AG04450 (cell line): ENCODE measurements around the gene PRADC1. TPM values are rescaled to one million over a fixed set of nuclear protein-coding genes. Genes with fewer than 3 reads are reported as not detected.
A peak's percentile ranks its signal among the peaks of the same experiment; 100 is the strongest.

Experiments used
- CTCF ChIA-PET: fragments of 300-600, 350-600 bp; formaldehyde crosslinking; extraction: SDS; loops from one replicate; lab custom pipeline; 2022; ENCODE audit warnings: antibody characterized with exemption, inconsistent platforms; lab: Charles Lee
- POLR2A ChIA-PET: fragments of 350-600 bp; formaldehyde crosslinking; extraction: SDS; loops from one replicate; lab custom pipeline; 2021; ENCODE audit warnings: antibody characterized with exemption, inconsistent platforms; lab: Yijun Ruan, JAX
- DNase-seq: peaks from one replicate; pipeline ENCODE4 v3.0.0-alpha.2; 2011; ENCODE audit warnings: low read depth, low spot score
- H3K27ac ChIP-seq: one replicate; pipeline ENCODE4 v1.5.1; 2012; ENCODE audit warnings: low read depth, low read length, control low read depth
- H3K27me3 ChIP-seq: one replicate; pipeline ENCODE4 v1.6.0; 2012; ENCODE audit warnings: low read length; ENCODE audit not compliant: control insufficient read depth, insufficient read depth
- H3K4me3 ChIP-seq: 2 replicates; pipeline ENCODE4 v1.5.1; 2011; ENCODE audit warnings: mild to moderate bottlenecking, low read depth, low read length, control low read depth
- H3K9me3 ChIP-seq: 2 replicates; pipeline ENCODE4 v1.5.1; 2012; ENCODE audit warnings: low read length; ENCODE audit not compliant: control insufficient read depth, insufficient read depth
- polyA plus RNA-seq: library from polyadenylated mRNA; depleted of rRNA; stranded (reverse); fragments of >200 nt; gene quantifications from 2 replicates; pipeline ENCODE4 v1.2.3, GENCODE V29; 2011
- TF ChIP-seq, protein P1 (sequence below): IDR thresholded peaks from 2 replicates; pipeline ENCODE4 v1.5.1; 2011; ENCODE audit warnings: low read depth, low read length, control low read depth, inconsistent platforms

The PRADC1 gene
- polyA plus RNA-seq, 1 experiment: 11.6 TPM

DNA sequence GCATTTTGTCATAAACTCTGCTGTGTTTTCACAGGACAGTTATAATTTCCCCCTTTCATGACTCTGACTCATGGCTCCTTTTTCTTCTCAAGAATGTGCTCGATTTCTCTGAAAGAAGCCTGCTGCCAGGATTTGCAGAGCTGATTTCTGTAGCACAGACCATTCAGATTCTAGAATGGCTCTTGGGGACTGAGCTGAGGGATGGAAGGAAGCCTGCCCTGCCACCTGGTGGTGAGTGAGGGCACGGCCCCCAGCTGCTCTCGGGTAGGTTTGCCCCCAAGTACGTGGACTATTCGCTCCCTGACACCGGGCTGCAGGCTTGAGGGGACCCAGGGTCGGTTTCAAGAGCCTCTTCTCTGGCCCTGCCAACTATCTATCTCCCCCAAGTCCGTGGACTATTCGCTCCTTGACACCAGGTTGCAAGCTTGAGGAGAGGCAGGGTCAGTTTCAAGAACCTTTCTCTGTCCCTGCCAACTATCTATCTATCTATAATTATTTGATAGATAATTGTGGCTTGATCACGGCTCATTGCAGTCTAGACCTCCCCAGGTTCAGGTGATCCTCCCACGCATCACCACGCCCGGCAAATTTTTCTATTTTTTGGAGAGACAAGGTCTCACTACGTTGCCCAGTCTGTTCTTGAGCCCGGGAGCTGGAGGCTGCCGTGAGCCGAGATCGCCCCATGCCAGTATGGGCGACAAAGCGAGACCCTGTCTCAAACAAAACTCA lies 20.4 kb downstream of the PRADC1 start:
- Histone ChIP-seq H3K9me3 (no peaks in the 10 kb centered on the region), H3K27ac (no peak overlapping the region), H3K27me3 (peaks cover 4% of the 10 kb centered on the region), H3K4me3 (no peak overlapping the region)
- ChIA-PET POLR2A (interaction anchor here (1.0 to 1.8 kb wide), 5 partner anchors 9 to 35 kb away, joined by 3 to 7 read pairs (median 3); partner anchors contain the start of genes CCT7 and PRADC1), CTCF (interaction anchor here (0.6 to 4.3 kb wide), 34 partner anchors 8 to 325 kb away, joined by 3 to 45 read pairs (median 4); partner anchors contain the start of genes NOTO and PRADC1)
- DNase-seq: peak; percentile 55
- TF ChIP-seq, protein P1, sequence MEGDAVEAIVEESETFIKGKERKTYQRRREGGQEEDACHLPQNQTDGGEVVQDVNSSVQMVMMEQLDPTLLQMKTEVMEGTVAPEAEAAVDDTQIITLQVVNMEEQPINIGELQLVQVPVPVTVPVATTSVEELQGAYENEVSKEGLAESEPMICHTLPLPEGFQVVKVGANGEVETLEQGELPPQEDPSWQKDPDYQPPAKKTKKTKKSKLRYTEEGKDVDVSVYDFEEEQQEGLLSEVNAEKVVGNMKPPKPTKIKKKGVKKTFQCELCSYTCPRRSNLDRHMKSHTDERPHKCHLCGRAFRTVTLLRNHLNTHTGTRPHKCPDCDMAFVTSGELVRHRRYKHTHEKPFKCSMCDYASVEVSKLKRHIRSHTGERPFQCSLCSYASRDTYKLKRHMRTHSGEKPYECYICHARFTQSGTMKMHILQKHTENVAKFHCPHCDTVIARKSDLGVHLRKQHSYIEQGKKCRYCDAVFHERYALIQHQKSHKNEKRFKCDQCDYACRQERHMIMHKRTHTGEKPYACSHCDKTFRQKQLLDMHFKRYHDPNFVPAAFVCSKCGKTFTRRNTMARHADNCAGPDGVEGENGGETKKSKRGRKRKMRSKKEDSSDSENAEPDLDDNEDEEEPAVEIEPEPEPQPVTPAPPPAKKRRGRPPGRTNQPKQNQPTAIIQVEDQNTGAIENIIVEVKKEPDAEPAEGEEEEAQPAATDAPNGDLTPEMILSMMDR: peak; percentile 90

- TF ChIP-seq, protein P1: no peak
- ChIA-PET POLR2A (interaction anchor here (1.0 to 1.8 kb wide), 5 partner anchors 9 to 35 kb away, joined by 3 to 7 read pairs (median 3); partner anchors contain the start of genes CCT7 and PRADC1), CTCF (interaction anchor here (0.6 to 4.3 kb wide), 28 partner anchors 9 to 324 kb away, joined by 3 to 45 read pairs (median 5); partner anchors contain the start of genes NOTO and PRADC1)
- no peak overlapping the region for H3K4me3 ChIP-seq
- H3K27me3 ChIP-seq: peaks cover 4% of the 10 kb centered on the region
- no peaks in the 10 kb centered on the region for H3K9me3 ChIP-seq
- DNase-seq: no peak
- H3K27ac ChIP-seq: no peak overlapping the region
Measured at GRCh38 chr2:73212098-73212447, 21.0 kb downstream of the PRADC1 start.

- ChIA-PET CTCF (interaction anchor here (1.2 to 4.3 kb wide), 5 partner anchors 31 to 318 kb away, joined by 3 to 45 read pairs (median 5); no protein-coding TSS in a partner anchor), POLR2A (interaction anchor here (0.6 kb wide), 1 partner anchor 23 kb away, joined by 3 read pairs; the partner anchor contains the start of gene CCT7)
- Histone ChIP-seq H3K9me3 (no peaks in the 10 kb centered on the region), H3K27ac (no peak overlapping the region), H3K4me3 (no peak overlapping the region), H3K27me3 (peaks cover 10% of the 10 kb centered on the region)
- no peak for DNase-seq
- TF ChIP-seq, protein P1: no peak
Measured at GRCh38 chr2:73210696-73211095, 22.3 kb downstream of the PRADC1 start.

DNA sequence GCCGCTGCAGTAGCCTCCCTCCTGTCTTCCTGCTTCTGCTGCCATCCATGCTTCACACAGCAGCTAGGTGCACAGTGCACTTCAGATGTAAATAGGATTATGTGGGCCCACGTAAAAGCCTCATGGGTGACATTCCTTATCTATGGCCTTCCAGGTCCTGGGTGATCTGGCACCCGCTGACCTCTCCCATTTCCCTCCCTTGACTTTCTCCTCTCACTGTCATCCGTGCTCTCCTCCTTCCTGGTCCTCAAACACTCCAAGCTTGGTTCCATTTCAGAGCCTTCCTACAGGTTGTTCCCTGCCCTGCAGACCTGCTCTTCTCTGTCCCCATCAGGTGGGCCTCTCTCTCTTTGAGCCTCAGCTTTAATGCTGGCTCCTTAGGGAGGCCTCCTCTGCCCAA lies 23.0 kb downstream of the PRADC1 start:
- Histone ChIP-seq H3K9me3 (no peaks in the 10 kb centered on the region), H3K27ac (no peak overlapping the region), H3K27me3 (peaks cover 12% of the 10 kb centered on the region), H3K4me3 (no peak overlapping the region)
- no peak for DNase-seq
- POLR2A ChIA-PET: interaction anchor here (0.6 kb wide), 1 partner anchor 24 kb away, joined by 3 read pairs; the partner anchor contains the start of gene CCT7
- TF ChIP-seq, protein P1: no peak
- CTCF ChIA-PET: interaction anchor here (1.6 to 4.3 kb wide), 4 partner anchors 31 to 317 kb away, joined by 5 to 45 read pairs (median 26); no protein-coding TSS in a partner anchor

GRCh38 chr2:73208258-73208657 lies 24.8 kb downstream of the PRADC1 start:
- Histone ChIP-seq H3K27ac (no peak overlapping the region), H3K4me3 (no peak overlapping the region), H3K27me3 (peaks cover 24% of the 10 kb centered on the region), H3K9me3 (peaks cover under 1% of the 10 kb centered on the region; the same call in 1 of the 2 replicates)
- TF ChIP-seq, protein P1: no peak
- DNase-seq: no peak
- ChIA-PET POLR2A (no interaction called here), CTCF (interaction anchor here (1.6 to 2.7 kb wide), 2 partner anchors 31 to 315 kb away, joined by 7 to 12 read pairs; no protein-coding TSS in a partner anchor)
